ENCODE results near the gene RNU2-1.

Gene RNU2-1

GRCh38 chr17:43211123-43211479 is 22.7 kb downstream of the RNU2-1 start:
- TF ChIP-seq EGR1 (IDR thresholded peaks at IDR 0.05), result no peak
- TF ChIP-seq USF1 (IDR thresholded peaks at IDR 0.05), result no peak
- no peak for TF ChIP-seq TAF1 (IDR thresholded peaks at IDR 0.05; ENCODE audit: low read depth)
- TF ChIP-seq FOXM1 (IDR thresholded peaks at IDR 0.05; ENCODE audit: borderline replicate concordance, low read depth), result no peak
- no peak for TF ChIP-seq ZBTB7A (IDR thresholded peaks at IDR 0.05; ENCODE audit: low read depth)
- TF ChIP-seq RAD21 (IDR thresholded peaks at IDR 0.05; ENCODE audit: low read depth), result no peak
- TF ChIP-seq EP300 (IDR thresholded peaks at IDR 0.05; ENCODE audit: borderline replicate concordance), result no peak
- no peak for TF ChIP-seq TCF12 (IDR thresholded peaks at IDR 0.05; ENCODE audit: low read depth)
- TF ChIP-seq REST (IDR thresholded peaks at IDR 0.05; ENCODE audit: low read depth), result no peak
- no peak for TF ChIP-seq NFIC (IDR thresholded peaks at IDR 0.05)
- no peak for TF ChIP-seq YY1 (IDR thresholded peaks at IDR 0.05; ENCODE audit: low read depth)
- TF ChIP-seq, protein P1, sequence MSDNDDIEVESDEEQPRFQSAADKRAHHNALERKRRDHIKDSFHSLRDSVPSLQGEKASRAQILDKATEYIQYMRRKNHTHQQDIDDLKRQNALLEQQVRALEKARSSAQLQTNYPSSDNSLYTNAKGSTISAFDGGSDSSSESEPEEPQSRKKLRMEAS (IDR thresholded peaks at IDR 0.05), result no peak
- no peak for TF ChIP-seq CEBPB (IDR thresholded peaks at IDR 0.05)
- TF ChIP-seq CREB1 (IDR thresholded peaks at IDR 0.05; ENCODE audit: low read depth), result no peak
- TF ChIP-seq TEAD4 (IDR thresholded peaks at IDR 0.05), result no peak

GRCh38 chr17:43210576-43210975 is 23.2 kb downstream of the RNU2-1 start:
- TF ChIP-seq FOXM1 (IDR thresholded peaks at IDR 0.05; ENCODE audit: borderline replicate concordance, low read depth) (no peak), ZBTB7A (IDR thresholded peaks at IDR 0.05; ENCODE audit: low read depth) (no peak), YY1 (IDR thresholded peaks at IDR 0.05; ENCODE audit: low read depth) (no peak), NFIC (IDR thresholded peaks at IDR 0.05) (no peak), TCF12 (IDR thresholded peaks at IDR 0.05; ENCODE audit: low read depth) (no peak), EGR1 (IDR thresholded peaks at IDR 0.05) (no peak), CEBPB (IDR thresholded peaks at IDR 0.05) (no peak), TEAD4 (IDR thresholded peaks at IDR 0.05) (no peak), TAF1 (IDR thresholded peaks at IDR 0.05; ENCODE audit: low read depth) (no peak), CREB1 (IDR thresholded peaks at IDR 0.05; ENCODE audit: low read depth) (no peak), REST (IDR thresholded peaks at IDR 0.05; ENCODE audit: low read depth) (no peak), USF1 (IDR thresholded peaks at IDR 0.05) (no peak)
- TF ChIP-seq, protein P1 (IDR thresholded peaks at IDR 0.05), result no peak

DNA sequence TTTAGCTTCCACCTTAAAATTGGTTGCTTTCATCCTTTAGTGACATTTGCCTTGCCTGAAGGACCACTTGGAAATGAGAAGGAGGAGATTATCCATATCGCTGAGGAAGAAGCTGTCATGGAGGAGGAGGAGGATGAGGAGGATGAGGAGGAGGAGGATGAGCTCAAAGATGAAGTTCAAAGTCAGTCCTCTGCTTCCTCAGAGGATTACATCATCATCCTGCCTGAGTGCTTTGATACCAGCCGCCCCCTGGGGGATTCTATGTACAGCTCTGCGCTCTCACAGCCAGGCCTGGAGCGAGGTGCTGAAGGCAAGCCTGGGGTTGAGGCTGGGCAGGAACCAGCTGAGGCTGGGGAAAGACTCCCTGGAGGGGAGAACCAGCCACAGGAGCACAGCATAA is 33.6 kb downstream of the RNU2-1 start:
- no peak for TF ChIP-seq EP300 (IDR thresholded peaks at IDR 0.05; ENCODE audit: borderline replicate concordance)
- no peak for TF ChIP-seq CREB1 (IDR thresholded peaks at IDR 0.05; ENCODE audit: low read depth)
- TF ChIP-seq NFIC (IDR thresholded peaks at IDR 0.05), result no peak
- no peak for TF ChIP-seq TEAD4 (IDR thresholded peaks at IDR 0.05)
- no peak for TF ChIP-seq EGR1 (IDR thresholded peaks at IDR 0.05)
- TF ChIP-seq TCF12 (IDR thresholded peaks at IDR 0.05; ENCODE audit: low read depth), result no peak
- no peak for TF ChIP-seq TAF1 (IDR thresholded peaks at IDR 0.05; ENCODE audit: low read depth)
- no peak for TF ChIP-seq YY1 (IDR thresholded peaks at IDR 0.05; ENCODE audit: low read depth)
- no peak for TF ChIP-seq ZBTB7A (IDR thresholded peaks at IDR 0.05; ENCODE audit: low read depth)
- no peak for TF ChIP-seq FOXM1 (IDR thresholded peaks at IDR 0.05; ENCODE audit: borderline replicate concordance, low read depth)
- no peak for TF ChIP-seq RAD21 (IDR thresholded peaks at IDR 0.05; ENCODE audit: low read depth)
- no peak for TF ChIP-seq CEBPB (IDR thresholded peaks at IDR 0.05)

DNA sequence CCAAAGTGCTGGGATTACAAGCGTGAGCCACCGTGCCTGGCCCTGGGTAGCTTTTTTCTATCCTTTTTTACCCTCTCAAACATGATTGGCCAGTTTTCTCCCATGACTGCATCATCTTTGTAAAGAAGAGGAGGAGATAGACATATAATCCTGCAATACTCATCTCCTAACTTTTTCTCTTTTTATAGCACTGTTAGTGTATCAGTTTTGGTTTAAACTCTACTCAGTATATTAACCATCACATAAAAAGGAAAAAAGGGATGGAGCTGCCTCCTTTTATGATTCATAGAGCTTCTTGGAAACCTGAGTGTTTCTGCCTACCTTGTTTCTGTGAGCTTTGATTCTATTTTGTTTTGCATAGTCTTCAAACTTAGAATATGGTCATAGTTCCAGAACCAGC is 34.1 kb downstream of the RNU2-1 start:
- TF ChIP-seq TAF1 (IDR thresholded peaks at IDR 0.05; ENCODE audit: low read depth), result no peak
- no peak for TF ChIP-seq ZBTB7A (IDR thresholded peaks at IDR 0.05; ENCODE audit: low read depth)
- TF ChIP-seq, protein P1 (IDR thresholded peaks at IDR 0.05), result no peak
- no peak for TF ChIP-seq NFIC (IDR thresholded peaks at IDR 0.05)
- no peak for TF ChIP-seq TEAD4 (IDR thresholded peaks at IDR 0.05)
- no peak for TF ChIP-seq USF1 (IDR thresholded peaks at IDR 0.05)
- TF ChIP-seq CREB1 (IDR thresholded peaks at IDR 0.05; ENCODE audit: low read depth), result no peak
- TF ChIP-seq EP300 (IDR thresholded peaks at IDR 0.05; ENCODE audit: borderline replicate concordance), result no peak

GRCh38 chr17:43193251-43193650 is 40.5 kb downstream of the RNU2-1 start:
- no peak for TF ChIP-seq EGR1 (IDR thresholded peaks at IDR 0.05)
- TF ChIP-seq TEAD4 (IDR thresholded peaks at IDR 0.05), result no peak
- TF ChIP-seq FOXM1 (IDR thresholded peaks at IDR 0.05; ENCODE audit: borderline replicate concordance, low read depth), result no peak
- TF ChIP-seq EP300 (IDR thresholded peaks at IDR 0.05; ENCODE audit: borderline replicate concordance), result no peak
- no peak for TF ChIP-seq CEBPB (IDR thresholded peaks at IDR 0.05)
- TF ChIP-seq, protein P1 (IDR thresholded peaks at IDR 0.05), result no peak
- no peak for TF ChIP-seq TAF1 (IDR thresholded peaks at IDR 0.05; ENCODE audit: low read depth)
- no peak for TF ChIP-seq NFIC (IDR thresholded peaks at IDR 0.05)
- no peak for TF ChIP-seq REST (IDR thresholded peaks at IDR 0.05; ENCODE audit: low read depth)
- TF ChIP-seq TCF12 (IDR thresholded peaks at IDR 0.05; ENCODE audit: low read depth), result no peak
- TF ChIP-seq YY1 (IDR thresholded peaks at IDR 0.05; ENCODE audit: low read depth), result no peak

Measured in Ishikawa (cell line).